HG03060 (cell line): ENCODE results near the gene CLK3.
"Not testable (repeated sequence)": the region's sequence is repeated elsewhere in the genome, so short reads cannot be mapped to it uniquely, and the experiment has no call there.

Experiments
- ATAC-seq: cut with Tn5 transposase; IDR thresholded peaks from one replicate; pipeline ENCODE4 v1.9.1; 2021; ENCODE audit warnings: low read depth, moderate number of reproducible peaks; ENCODE audit not compliant: unreplicated experiment

CLK3 gene

DNA sequence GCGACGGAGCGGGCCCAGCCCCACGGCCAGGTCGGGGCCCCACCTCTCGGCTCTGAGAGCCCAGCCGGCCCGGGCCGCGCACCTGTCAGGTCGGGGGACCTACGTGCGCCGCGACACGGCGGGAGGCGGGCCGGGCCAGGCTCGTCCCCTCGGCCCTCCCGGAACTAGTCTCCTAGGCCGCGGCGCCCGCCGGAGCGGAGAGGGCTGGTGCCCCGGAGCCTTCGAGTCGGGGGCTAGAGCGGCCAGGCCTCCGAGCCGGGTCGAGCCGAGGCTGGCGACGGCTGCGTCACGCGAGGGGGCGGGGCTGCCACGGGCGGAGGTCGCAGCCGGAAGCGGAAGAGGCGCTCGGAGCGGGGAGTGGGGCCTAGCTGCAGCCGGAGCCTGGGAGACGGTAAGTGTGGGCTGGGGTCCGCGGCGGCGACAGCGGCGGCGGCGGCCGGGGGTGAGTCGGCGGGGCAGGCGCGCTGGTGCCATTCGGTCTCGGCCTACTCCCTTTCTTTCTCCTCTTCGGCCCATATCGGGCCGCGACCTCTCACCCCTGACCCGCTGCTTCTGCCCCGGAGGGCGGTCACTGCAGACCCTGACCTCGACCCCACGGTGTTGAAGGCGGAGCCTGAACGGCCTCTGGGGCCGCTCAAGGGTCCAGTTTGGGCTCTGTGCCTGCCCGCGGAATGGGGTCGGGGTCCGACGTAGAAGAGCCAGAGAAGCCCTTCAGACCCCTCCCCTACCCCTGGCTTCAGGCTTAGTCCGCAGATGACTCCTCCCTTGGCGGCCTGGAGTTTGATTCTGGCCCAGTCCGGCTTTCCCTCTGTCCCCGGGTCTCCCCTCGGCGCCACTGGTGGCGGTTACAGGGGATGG is at the start of gene CLK3:
Gene CLK3, plus strand, starts transcription at position 329 of the 858 bp plus-strand sequence. CDS start 3,361 bp downstream, outside the sequence.
- ATAC-seq: peak; percentile 45

GRCh38 chr15:74568594-74568993 is 47.0 kb upstream of the CLK3 start:
- ATAC-seq: no peak

GRCh38 chr15:74569731-74570070 is 45.9 kb upstream of the CLK3 start:
- no peak for ATAC-seq

- ATAC-seq: no peak
Measured at GRCh38 chr15:74571191-74571590, 44.4 kb upstream of the CLK3 start.

DNA sequence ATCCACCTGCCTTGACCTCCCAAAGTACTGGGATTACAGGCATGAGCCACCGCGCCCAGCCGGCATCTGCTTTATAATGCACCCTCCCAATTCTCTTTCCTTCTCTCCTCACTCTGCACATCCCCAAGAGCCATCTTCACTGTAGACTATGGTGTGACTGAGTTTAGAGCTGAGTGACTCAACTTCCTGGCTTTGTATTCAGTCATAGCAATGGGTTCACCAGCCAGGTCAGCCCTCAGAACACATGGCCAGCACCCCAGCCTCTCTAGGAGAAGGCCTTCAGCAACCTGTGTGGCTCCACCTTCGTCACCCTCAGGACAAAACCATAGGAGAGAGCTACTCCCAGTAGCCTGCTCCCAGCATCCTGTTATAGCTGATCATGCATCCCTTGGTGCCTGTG is 41.6 kb upstream of the CLK3 start:
- no peak for ATAC-seq

DNA sequence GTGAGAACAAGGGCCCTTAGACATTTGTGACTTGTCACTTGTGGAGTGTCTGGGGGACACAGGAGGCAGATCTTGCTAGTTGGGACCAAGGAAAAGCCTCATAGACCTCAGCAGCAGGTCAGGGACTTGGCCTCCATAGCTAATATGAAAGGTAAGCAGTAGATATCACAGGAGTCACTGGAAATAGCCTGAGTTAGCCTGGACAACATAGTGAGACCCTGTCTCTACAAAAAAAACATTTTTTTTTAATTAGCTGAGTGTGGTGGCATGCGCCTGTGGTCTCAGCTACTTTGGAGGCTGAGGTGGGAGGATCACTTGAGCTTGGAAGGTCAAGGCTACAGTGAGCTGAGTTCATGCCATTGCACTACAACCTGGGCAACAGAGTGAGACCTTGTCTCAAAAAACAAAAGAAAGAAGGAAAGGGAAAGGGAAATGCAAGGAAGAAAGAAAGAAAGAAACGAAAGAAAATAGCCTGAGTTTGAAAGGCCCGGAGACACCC is 37.1 kb upstream of the CLK3 start:
- no peak for ATAC-seq

- no peak for ATAC-seq
Measured at GRCh38 chr15:74579001-74579400, 36.6 kb upstream of the CLK3 start.

- ATAC-seq: no peak
Measured at GRCh38 chr15:74580538-74581350, 34.9 kb upstream of the CLK3 start.

DNA sequence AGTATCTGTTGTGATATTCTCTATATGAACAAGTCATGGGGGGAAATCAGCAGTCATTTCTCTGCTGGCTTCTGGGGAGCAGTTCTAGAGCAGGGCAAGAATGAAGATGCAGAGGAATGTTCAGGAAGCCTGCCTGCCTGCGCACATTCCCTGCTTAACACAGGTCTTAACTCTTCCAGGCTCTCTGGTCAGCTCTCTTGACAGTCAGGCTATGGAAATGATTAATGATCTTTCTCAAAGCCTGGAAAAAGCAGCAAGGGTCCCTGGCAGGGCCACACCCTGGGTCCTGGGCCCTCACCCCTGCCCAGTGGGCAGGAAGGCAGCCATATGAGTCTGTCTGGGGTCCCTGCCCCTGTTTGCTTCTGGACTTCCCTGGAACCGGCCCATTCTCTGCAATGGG is 31.4 kb upstream of the CLK3 start:
- ATAC-seq: no peak

DNA sequence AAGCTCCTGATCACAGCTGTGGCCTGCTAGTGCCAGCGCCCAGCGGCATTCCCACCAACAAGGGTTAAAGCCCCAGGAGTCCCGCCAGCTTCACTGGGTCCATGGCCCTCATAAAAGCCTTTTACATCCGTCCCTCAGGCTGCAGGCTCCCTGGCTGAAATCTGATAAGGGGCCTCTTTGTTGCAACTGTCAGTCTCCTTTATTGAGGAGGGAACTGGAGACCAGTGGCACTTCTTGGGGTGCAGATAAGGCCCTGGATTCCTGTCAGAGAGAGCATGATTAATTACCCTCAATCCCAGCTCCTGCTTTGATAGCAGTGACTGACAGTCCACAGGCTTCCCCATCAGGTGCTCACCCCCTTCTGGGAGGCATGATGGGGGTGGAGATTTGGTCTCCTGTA is 30.9 kb upstream of the CLK3 start:
- ATAC-seq: no peak

GRCh38 chr15:74585191-74585590 is 30.4 kb upstream of the CLK3 start:
- no peak for ATAC-seq

DNA sequence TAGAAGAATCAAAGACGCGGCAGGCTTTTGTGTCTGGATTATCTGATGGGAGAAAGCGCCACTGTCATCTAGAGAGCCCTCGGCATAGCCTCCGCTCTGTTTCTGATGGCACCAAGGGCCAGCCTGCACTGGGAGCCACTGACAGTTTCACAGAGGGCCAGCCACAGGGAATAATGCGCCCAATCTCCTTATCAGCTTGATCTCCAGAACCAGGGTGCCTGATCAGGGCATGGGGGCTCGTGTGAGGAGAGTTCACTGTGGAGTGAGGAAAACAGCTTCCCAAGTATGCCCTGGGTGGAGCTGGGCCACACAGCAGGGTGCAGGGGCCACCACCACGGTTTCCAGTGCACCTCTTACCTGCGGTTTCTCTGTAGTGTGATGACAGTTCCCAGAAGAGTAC is 29.8 kb upstream of the CLK3 start:
- no peak for ATAC-seq

DNA sequence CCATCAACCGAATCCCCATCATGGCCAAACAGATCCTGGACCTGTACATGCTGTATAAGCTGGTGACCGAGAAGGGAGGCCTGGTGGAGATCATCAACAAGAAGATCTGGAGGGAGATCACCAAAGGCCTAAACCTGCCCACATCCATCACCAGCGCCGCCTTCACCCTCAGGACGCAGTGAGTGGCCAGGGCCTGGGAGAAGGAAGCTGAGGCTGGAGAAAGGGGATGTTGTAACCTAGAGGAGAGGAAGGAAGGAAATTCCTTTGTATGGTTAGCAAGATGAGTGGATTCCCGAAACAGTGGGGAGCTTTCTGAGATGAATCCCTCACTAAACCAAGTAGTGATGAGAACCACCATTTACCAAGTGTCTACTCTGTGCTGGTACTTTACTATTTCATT is 25.8 kb upstream of the CLK3 start:
- ATAC-seq: no peak

- ATAC-seq: no peak
Measured at GRCh38 chr15:74592222-74592621, 23.4 kb upstream of the CLK3 start.

DNA sequence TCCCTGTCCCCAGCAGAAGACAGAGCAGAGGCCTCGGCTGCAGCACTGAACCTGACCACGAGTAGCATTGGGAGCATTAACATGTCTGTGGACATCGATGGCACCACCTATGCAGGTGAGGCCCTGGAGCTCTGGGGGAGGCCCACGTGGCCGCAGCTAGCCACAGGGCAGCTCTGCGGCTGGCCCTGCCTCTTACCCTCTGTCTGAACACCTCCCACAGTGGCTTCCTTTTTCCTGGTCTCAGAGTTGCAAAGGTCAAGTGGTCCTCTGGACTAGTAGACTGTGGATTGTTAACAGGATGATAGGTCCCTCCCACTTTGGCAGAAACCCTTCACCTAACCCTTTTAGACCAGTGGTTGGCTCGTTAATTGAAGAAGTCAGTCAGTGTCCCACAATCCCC is 22.5 kb upstream of the CLK3 start:
- ATAC-seq: no peak

DNA sequence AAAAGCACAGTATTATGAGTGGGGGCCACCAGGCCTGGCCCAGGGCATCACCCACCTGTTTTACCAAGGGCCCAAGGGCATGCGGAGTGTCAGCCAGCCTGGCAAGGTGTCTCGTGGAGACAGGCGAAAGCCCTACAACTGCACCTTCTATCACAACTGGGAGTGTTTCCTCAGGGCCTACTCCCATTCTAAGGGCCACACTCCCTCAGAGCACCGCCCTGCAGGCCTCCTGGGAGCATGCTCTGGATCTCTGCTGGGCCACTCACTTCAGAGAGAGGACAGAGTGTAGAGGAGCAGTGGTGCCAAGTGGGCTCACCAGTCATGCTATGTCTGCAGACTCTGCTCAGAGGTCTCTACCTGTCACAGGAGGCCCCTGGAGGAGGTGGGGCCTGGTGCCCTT is 21.2 kb upstream of the CLK3 start:
- no peak for ATAC-seq

DNA sequence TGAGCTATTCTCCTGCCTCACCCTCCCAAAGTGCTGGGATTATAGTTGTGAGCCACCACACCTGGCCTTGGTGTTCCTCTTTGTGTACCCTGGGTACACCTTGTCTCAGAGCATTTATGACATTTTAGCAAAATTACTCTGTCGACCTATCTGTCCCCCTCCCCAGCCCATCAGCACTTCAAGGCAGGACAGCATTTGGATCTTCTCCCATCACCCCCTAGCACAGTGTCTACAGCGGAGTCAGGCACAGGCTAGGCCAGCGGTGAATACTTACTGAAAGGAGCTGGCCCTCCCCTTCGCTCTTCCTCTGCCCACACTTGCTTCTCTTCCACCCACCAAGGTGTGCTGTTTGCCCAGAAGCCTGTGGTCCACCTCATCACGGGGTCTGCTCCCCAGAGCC is 20.4 kb upstream of the CLK3 start:
- no peak for ATAC-seq

DNA sequence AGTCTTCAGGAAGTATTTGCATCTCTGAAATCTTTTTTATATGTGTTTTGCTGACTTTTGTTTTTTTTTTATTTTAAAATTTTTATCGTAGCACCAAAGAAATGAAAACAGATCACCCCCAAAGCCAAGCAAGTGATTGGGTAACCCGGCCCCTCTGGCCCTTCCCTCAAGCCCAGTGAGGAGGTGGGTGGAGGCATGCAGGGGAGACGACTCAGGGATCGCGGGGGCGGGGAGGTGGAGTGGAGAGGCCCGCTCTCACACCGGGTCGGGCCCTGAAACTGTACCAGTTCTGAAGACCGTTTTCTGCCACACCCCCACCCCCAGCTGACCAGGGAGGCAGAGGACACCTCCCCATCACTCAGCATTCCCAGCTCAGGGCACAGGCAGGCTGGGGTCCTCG is 18.9 kb upstream of the CLK3 start:
- not testable (repeated sequence) for ATAC-seq

GRCh38 chr15:74597146-74597705 is 18.4 kb upstream of the CLK3 start:
- not testable (repeated sequence) for ATAC-seq

- peak; percentile 75 for ATAC-seq
Measured at GRCh38 chr15:74598126-74598842, 17.4 kb upstream of the CLK3 start.

GRCh38 chr15:74599156-74599555 is 16.5 kb upstream of the CLK3 start:
- no peak for ATAC-seq
